ENCODE data around the gene AIFM3.

Gene AIFM3

DNA sequence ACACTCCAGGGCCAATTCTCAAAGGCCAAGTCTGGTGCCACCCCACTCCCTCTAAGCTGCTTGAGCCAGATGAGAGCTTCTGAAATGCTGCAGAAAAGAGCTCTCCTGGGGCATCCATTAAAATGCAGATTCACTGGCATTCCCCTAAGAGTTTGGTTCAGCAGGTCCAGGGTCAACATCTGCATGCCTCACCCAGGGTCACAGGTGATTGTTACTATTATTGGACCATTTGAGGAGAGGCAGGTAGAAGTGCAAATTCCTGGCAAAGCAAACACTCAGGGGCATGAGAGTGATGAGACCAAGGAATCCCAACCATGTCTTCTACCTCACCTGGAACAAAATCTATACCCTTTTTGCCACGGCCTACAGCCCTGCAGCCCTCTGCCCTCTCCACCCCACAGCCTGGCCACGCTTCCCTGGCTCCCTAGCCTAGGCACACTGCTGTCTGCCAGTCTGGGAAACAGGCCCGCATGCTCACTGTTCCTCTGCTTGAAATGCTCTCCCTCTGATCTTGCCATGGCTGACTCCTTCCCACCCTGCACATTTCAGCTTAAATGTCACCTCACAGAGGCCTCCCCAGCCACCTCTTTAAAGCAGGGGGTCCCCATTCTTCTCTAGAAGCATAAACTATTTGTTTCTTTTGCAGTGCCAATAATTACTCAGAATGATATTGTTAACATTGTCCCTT, 43.5 kb downstream of the AIFM3 start:
- no peak for DNase-seq

DNA sequence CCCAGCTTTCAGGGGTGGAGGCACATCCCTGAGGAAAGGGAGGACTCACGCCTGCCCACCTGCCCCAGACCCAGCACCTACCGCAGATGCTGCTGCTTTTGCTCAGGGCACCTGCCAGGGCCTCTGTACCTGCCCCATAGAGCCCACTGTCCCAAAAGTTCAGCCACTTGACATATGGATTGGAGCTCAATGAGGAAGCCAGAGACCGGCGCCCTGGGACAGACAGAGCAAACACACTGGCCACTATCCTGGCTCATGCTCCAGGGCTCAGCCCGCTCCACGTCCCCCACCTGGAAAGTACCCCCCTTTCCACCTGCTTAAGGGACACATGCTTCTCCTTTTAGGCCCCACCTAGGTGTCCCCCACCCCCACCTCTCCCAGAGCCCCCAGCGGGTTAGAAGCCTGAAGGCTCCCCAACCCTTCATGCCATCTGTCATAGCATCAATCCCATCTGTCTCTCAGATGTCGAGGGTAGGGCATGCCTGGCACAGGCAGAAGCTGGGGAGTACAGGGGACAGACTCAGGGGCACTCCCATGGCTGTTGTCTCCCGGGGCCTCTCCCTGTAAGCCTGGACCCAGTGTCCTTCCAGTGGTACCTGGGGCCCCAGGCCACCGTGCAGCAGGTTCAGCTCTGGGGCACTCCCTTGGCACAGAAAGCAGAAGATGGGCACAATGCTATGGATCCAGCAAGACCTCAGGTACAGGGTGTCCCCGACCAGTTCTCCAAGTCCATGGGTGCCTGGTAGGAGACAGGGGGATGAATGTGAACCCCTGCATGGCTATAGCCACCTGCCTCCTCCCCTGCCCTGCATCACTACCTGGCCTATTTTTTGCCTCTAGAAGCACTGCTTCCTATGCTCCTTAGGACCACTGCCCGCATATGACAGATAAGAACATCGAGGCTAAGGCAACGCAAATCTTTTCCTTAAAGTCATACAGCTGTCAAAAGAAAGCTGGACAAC, 45.7 kb downstream of the AIFM3 start:
- DNase-seq = peak; percentile 54

DNA sequence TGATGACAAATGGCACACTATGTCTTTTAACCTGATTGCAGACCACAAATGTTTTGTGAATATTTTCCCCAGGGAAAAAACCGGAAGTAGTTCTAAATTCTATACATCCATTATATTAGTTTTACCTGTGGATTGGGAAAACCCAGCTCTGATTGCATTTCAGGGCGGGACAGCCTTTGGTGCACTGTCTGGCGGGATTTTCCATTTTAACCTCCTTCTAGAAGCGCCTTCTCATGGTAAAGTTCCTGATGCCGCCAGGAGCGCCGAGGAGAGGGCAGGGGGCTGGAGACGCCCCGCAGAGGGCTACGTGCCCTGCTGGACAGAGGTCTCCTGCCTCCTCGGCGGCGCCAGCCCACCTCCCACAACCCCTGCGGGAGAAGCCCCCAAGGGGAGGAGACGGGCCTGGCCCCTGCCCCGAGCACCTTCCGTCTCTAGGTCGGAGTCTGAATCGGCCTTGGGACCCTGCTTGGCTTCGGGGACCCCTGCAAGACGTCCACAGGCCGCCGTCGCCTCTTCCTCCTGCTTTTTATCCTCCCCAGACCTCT, 46.7 kb downstream of the AIFM3 start:
- no peak for DNase-seq

DNA sequence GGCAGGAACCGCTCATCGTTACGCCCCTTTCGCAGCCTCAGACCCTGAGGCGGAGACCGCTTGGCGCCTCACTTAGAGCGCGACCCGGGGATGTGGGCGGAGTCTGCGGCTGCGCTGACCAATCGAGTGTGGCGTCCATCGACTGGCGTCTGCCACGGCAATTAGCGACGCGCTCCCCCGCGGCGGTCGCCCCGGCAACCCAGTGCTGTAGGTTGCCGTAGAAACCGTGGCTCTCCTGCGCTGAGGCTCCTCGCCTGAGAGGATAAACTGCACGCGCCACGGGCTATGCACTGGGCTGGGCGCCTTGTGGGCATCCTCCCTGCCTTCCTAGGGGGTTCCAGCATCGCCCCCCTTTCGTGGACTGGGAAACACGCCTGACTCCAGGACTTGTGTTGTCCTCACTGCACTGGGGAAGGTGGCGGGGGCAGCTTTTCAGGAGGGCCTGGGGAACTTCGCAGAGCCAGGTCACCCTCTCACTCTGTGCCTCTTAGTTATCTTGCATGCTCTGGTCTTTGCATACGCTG, 47.2 kb downstream of the AIFM3 start:
- peak; percentile 94 for DNase-seq

DNA sequence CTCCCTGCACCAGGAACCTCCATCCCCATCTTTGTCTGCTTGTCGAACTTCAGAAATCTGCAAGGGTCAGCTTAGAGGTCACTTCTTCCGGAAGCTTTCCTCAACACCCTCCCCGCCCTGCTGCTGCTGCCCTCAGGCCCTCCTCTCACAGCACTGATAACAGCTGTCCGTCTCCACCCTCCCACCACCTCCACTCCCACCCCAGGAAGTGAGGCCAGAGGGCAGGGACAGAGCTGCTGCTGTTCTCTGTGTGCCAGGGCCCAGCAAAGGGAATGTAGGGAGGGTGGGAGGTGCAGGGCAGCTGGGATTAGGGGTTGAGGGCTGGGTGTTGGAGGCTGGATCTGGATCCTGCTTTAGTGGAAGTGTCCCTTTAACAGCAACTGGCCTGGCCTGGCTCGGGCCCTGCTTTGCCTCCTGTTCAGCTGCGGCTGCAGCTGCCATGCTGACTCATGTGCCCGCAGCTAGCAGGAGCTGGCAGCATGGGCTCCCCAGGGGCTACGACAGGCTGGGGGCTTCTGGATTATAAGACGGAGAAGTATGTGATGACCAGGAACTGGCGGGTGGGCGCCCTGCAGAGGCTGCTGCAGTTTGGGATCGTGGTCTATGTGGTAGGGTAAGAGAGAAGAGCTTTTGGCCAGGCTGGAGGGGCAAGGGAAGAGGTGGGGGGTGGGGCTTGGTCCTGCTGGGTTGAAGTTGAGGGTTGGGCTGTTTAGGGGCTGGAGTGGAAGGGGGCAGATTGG, 47.8 kb downstream of the AIFM3 start, which contains the start of gene P2RX6:
Gene P2RX6, plus strand, starts transcription at position 440 of the 740 bp plus-strand sequence. Its CDS starts 10 bp downstream, at position 450.
- DNase-seq = no peak

DNA sequence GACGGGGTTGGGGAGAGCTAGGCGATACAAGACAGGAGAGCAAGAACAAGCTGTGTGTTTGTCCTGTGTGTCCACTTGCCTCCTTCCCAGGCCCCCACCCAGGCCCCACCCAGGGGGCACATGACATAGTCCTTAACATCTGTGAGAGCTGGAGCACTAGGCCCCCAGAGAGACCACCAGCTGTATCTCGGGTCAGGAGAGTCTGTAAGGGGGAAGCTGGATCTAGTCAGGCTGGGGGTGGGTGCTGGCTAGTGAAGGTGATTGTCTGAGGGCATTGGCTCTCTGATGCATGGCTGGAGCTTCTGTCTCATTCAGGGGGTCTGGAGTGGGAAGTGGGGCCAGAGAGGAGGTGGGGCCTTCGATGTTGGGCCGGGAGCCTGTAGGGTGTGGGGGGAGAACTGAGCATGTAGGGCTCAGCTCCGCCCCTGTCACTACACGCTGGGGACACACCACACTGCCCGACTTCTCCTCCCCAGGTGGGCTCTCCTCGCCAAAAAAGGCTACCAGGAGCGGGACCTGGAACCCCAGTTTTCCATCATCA, 48.5 kb downstream of the AIFM3 start:
- DNase-seq = no peak

DNA sequence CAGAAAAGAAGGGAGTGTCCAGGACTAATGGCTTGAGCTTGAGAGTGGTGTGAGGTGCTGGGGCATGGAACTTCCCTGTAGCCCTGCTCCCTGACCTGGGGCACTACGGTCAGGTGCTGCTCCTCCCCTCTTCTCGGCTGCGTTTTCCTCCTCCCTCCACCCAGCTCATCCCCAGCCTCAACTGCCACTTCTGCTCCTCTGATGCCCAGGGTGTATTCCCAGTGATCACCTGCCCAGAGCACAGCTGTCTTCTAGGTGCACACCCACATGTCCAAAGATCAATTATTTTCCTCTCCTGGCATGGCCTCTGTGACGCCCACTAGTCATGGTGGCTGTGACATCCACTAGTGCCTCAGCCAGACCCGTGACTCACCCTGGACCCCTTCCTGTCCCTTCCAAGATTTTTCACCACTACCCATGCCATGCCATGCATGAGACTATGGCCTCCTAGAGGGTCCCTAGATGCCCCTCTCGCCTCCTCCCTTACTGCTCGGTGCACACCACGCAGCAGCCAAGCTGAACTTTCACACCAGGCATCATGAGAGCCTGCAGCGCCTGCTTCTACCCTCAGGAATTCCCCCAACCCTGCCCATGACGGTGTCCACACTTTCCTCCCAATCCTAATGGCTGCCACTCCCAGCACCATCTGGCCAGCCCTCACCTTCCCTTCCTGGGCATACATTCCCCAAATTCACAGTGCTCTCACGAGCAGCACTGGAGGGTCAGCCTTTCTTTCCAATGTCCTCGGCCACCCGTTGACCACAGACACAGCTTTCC, 49.8 kb downstream of the AIFM3 start:
- DNase-seq = no peak

DNA sequence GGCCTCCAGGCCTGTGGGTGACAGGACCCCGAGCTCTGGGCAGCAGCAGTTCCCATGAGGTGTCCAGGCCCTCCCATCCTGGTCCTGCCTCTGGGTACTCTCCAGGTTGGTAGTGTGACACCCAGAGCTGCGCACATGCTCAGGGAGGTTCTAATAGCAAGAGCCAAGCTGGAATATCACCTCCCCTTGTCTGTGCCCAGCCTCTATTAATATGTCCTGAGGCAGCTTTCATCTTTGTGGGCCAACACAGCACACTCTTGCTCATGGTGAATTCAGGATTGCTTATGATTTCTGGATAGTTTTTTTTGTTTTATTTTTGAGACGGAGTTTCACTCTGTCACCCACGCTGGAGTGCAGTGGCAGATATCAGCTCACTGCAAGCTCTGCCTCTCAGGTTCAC, 51.3 kb downstream of the AIFM3 start:
- no peak for DNase-seq

DNA sequence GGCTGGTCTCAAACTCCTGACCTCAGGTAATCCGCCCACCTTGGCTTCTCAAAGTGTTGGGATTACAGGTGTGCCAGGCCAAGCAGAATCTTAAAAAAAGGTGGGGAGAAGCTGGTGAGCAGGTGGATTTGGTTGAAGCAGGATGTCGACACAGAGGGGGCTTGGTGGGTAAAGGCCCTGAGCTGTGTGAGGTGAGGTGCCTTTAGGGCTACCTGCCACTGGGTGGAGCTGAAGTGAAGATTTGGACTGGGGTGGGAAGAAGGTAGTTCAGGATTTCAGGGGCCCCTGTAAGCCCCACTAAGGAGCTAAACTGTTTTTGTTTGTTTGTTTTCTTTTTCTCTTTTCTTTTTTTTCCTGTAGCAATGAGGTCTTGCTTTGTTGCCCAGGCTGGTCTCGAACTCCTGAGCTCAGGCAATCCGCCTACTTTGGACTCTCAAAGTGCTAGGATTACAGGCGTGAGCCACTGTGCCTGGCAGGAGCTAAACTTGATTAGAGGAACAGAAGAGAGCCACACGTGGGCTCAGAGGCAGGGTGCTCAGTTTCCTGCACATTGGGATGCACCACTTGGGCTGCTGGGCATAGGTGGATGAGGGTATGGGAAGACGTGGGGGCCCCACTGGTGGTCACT, 53.9 kb downstream of the AIFM3 start:
- DNase-seq = no peak

DNA sequence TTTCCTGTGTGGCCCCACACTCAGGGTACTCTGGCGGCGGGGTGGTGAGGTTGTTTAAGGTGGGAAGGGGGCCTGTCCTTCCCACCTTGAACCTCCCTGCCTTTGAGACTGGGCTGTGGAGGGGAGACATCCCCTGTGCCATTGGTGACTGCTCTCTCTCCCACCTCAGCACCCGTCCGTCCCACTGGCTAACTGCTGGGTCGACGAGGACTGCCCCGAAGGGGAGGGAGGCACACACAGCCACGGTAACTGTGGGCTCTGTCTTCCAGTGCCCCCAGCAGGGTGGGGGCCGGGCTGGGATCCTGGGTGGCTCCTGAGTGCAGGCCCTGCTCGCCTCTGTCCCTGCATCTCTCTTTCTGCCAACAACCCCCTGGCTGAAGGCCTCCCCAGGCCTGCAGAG, 55.5 kb downstream of the AIFM3 start:
- no peak for DNase-seq

DNA sequence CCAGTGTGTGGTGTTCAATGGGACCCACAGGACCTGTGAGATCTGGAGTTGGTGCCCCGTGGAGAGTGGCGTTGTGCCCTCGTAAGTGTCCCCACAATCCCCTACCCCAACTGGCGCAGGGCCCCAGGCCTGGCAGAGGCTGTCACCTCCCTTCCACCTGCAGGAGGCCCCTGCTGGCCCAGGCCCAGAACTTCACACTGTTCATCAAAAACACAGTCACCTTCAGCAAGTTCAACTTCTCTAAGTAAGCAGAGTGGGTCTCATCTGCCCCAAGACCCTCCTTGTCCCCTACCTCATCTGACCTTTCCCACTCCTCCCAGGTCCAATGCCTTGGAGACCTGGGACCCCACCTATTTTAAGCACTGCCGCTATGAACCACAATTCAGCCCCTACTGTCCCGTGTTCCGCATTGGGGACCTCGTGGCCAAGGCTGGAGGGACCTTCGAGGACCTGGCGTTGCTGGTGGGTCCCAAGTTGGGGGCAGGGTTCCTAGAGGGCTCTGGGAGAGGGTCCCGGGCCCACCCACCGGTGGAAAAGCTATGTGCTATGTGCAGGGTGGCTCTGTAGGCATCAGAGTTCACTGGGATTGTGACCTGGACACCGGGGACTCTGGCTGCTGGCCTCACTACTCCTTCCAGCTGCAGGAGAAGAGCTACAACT, 56.0 kb downstream of the AIFM3 start:
- no peak for DNase-seq

DNA sequence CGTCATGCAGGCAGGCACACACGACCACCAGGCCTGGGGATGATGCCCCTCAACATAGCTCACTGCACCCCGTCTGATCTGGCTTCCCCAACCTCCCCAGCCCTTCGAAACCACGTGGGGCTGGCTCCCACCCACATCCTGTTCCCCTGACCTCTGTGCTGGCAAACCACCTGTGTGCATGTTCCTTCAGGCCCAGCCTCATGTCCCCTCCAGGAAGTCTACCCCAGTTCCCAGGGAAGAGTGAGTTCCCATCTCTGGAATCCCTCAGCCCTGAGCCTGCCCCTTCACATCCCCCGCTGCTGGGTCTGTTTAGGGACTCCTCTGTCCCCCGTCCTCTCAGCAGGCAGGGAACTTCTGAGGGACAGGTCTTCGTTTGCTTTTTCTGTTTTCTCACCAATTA, 58.2 kb downstream of the AIFM3 start:
- no peak for DNase-seq

DNA sequence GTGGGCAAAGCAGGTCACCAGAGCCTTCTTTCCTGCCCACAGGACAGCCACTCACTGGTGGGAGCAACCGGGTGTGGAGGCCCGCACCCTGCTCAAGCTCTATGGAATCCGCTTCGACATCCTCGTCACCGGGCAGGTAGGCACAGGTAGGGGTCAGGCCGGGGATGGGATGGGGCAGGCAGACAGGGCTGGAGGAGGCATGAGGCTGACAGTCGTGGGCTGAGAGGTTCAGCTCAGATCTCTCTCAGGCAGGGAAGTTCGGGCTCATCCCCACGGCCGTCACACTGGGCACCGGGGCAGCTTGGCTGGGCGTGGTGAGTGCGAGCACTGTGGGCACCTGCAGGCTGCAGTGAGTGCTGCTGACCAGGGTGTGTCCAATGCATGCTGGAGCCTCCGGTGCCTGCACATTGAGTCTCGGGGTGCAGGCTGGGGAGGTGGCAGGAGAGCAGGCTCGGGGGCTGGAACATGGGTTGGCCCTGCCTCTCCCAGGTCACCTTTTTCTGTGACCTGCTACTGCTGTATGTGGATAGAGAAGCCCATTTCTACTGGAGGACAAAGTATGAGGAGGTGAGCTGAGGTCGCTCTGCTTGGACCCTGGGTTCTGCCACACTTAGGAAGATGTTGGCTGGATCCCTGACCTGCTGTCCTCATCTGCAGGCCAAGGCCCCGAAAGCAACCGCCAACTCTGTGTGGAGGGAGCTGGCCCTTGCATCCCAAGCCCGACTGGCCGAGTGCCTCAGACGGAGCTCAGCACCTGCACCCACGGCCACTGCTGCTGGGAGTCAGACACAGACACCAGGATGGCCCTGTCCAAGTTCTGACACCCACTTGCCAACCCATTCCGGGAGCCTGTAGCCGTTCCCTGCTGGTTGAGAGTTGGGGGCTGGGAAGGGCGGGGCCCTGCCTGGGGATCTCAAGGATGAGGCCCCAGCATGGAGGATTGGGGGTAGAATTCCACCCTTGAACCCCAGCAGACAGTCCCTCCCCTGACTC, 59.0 kb downstream of the AIFM3 start:
- no peak for DNase-seq

DNA sequence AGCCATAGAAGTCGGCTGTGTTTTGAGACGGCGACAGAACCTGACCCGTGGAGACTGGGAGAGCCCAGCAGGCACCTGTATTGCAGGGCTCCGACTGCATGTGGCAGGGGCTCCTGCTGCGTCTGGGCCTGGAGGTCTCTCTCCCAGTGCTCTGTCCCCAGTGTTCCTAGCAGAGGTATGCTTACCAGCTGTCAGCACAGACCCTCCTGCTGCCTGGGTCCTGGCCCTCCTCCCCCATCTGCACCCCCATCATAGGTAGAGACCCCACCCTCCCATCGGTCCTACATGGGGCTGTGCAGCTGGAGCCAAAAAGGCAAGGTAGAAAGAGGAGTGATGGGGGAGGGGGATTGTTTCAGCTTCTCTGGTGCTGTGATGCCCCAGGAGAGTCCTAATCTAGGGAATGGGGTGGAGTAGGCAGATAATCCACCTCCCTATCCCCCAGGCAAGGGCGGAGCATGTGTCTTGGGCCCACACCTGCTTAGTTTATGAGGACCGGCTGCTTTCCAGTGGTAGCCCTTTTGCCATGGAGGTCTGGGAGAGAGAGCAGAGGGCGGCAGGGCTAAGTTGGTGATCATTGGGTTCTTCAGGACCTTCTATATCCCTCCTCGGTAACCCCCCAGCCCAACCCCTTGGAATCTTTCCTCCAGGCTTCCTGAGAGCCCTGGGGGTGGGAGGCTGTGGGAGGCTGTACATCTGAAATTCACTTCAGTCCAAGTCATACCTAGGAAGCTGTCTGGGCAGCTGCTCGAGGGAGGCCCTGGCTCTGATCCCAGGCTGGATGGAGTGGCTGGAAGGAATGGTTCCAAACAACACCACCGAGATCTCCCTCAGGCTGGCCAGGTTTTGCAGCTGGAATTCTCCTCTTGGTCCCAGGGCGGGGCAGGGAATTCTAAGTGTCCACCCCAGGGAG, 60.0 kb downstream of the AIFM3 start:
- no peak for DNase-seq

DNA sequence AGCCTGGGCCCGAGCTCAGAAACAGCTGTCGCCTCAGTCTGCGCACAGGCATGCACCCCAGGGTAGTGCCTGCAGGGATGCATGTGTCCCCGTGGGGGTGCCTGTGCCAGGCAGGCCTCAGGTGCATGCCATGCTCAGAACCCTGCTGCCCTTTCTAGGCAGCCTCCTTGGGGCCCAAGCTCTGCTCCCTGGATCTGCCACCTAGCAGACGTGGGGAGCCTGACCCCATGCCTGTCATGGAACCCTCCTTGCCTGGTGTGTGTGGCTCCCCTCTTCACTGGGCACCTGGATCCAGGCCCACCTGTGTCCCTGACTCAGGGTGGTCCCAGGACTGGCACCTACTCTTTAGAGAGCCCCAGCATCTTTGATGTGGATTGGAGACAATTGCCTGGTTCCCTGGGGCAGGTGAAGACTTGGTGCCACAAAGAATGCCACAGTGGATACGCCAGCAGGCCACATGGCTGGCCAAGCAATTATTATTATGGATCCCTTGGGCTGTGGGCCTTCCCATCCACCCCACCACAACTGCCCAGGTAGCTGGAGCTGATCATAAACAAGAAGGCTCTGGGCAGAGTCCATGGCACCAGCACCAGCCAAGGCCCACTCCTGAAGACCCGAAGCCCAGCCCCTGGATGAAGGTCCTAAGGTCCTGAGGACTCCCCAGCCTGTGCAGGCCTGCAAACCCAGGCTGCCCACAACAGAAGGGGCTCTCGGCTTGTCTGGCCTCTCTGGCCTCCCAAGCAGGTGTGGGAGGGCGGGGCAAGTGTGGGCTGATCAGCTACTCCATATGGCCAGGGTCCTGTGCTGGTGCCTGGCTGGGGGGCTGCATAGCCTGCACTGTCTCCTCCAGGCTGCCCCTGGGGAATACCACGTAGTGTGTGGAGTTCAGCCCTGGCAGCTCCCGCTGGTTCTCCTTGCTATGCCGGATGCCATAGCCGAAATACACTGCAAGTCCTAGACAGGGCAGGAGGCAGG, 61.5 kb downstream of the AIFM3 start:
- no peak for DNase-seq

DNA sequence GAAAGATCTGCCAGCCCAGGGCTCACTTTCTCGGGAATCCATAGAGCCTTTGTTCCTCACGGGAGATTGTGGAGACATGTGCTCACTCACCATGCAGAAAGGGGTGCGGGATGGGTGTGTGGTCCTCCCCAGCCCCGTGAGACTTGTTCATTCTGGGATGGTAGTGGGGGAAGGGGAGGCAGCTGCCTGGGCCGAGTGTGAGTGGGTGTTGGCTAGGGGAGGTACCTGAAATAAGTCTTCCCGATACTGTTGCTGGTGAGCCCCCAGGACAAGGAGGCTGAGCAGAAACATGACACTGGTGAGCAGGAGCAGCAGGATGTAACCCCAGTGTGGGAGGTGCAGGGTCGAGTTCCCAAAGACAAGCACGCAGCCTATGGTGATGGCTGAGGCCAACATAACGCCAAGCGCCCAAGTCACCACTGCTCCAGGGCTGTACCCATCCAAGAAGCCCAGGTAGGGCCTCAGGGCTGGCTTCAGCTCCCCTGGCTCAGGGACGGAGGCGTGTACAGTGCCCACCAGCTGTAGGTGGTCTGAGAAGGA, 62.5 kb downstream of the AIFM3 start:
- no peak for DNase-seq

DNA sequence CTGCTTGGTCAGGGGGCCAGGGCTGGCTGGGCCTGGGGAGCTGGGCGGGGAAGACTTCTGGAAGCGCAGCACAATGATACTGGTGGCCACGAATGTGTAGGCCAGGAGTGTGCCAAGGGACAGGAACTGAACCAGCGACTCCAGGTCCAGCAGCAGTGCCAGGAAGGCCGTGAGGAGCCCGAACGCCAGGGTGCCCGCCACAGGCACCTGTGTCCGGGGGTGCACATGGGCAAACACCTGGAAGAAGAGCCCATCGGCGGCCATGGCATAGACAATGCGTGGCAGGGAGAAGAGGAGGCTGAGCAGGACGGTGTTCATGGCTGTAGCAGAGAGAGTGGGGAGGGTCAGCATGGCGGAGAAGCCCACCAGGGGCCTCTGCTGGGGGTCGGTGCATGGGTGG, 63.0 kb downstream of the AIFM3 start:
- DNase-seq = no peak

All from NCI-H1694 (cell line).